Measurements from ENCODE around the gene GPR132. TPM values are rescaled to one million over a fixed set of nuclear protein-coding genes. Genes with fewer than 3 reads are reported as not detected.

The GPR132 gene
- total RNA-seq, 1 experiment from 2014 or later: not detected

- DNase-seq: peak; percentile 75 to 78
- H3K9me3 ChIP-seq: no peaks in the 10 kb centered on the region
- TF ChIP-seq CTCF (IDR thresholded peaks at IDR 0.05; ENCODE audit: insufficient read depth in 1 of 2, low read depth in 1 of 2, low read length in 1 of 2, severe bottlenecking in 1 of 2, unreplicated experiment in 1 of 2): peak in 1 of 2 experiments; percentile 45
- H3K36me3 ChIP-seq (ENCODE audit: control insufficient read depth, insufficient read depth, low read length): no peaks in the 10 kb centered on the region
- ChIA-PET POLR2A (interaction anchor here (1.0 to 1.2 kb wide), 4 partner anchors 22 to 44 kb away, joined by 3 to 15 read pairs (median 4); partner anchors contain the start of genes AHNAK2 and CLBA1), CTCF (interaction anchor here (0.6 kb wide), 2 partner anchors 27 to 1107 kb away, joined by 3 to 14 read pairs; no protein-coding TSS in a partner anchor)
- no peaks in the 10 kb centered on the region for H3K27me3 Mint-ChIP-seq (ENCODE audit: insufficient read depth, unreplicated experiment)
- no peaks in the 10 kb centered on the region for H3K27me3 ChIP-seq (replicated peaks; ENCODE audit: control insufficient read depth, insufficient read depth, low read length)
- peak overlapping the region; percentile 86 for H3K4me3 Mint-ChIP-seq (ENCODE audit: unreplicated experiment)
- H3K27ac Mint-ChIP-seq (ENCODE audit: unreplicated experiment): peak overlapping the region; percentile 87
- H3K4me1 ChIP-seq: peaks cover 15% of the 10 kb centered on the region
- BruUV-seq (replicated peaks): TSS peak; percentile 85
- H3K4me3 ChIP-seq (ENCODE audit: low read depth, low read length): peak overlapping the region; percentile 71
- intact Hi-C loops (cut with micrococcal nuclease; ENCODE audit: unreplicated experiment): loop anchor here (1.0 kb wide), 3 partner anchors 24 to 66 kb away; partner anchors contain the start of gene CLBA1
- H3K9me3 Mint-ChIP-seq (ENCODE audit: unreplicated experiment): no peaks in the 10 kb centered on the region
- peaks cover 29% of the 10 kb centered on the region for H3K36me3 Mint-ChIP-seq (ENCODE audit: insufficient read depth, unreplicated experiment)
- H3K4me1 Mint-ChIP-seq (ENCODE audit: low read depth, unreplicated experiment): peaks cover 3% of the 10 kb centered on the region
Measured at GRCh38 chr14:105021656-105022275, 43.5 kb downstream of the GPR132 start.

GRCh38 chr14:105020815-105021655 is 44.2 kb downstream of the GPR132 start, which contains the start of gene CDCA4:
TSS of gene CDCA4 (minus strand) at chr14:105021083. CDS start at chr14:105011929, 9,154 bp downstream.
- Histone ChIP-seq H3K27me3 (replicated peaks; ENCODE audit: control insufficient read depth, insufficient read depth, low read length) (no peaks in the 10 kb centered on the region), H3K36me3 (ENCODE audit: control insufficient read depth, insufficient read depth, low read length) (no peaks in the 10 kb centered on the region), H3K9me3 (no peaks in the 10 kb centered on the region), H3K4me3 (ENCODE audit: low read depth, low read length) (peak within 1 kb of the TSS; percentile 71), H3K4me1 (peaks cover 15% of the 10 kb centered on the region)
- intact Hi-C loops (cut with micrococcal nuclease; ENCODE audit: unreplicated experiment): loop anchor here (1.0 kb wide), 3 partner anchors 24 to 66 kb away; partner anchors contain the start of gene CLBA1
- H3K27me3 Mint-ChIP-seq (ENCODE audit: insufficient read depth, unreplicated experiment): no peaks in the 10 kb centered on the region
- ChIA-PET CTCF (interaction anchor here (0.6 to 1.0 kb wide), 6 partner anchors 13 to 127 kb away, joined by 3 to 9 read pairs (median 4); no protein-coding TSS in a partner anchor), POLR2A (interaction anchor here (0.6 to 1.2 kb wide), 11 partner anchors 10 to 268 kb away, joined by 3 to 15 read pairs (median 4); partner anchors contain the start of genes AHNAK2, CEP170B, CLBA1 and SIVA1)
- peak within 1 kb of the TSS; percentile 86 for H3K4me3 Mint-ChIP-seq (ENCODE audit: unreplicated experiment)
- no peak for TF ChIP-seq CTCF (IDR thresholded peaks at IDR 0.05; ENCODE audit: insufficient read depth in 1 of 2, low read depth in 1 of 2, low read length in 1 of 2, severe bottlenecking in 1 of 2, unreplicated experiment in 1 of 2)
- peak within 1 kb of the TSS; percentile 87 for H3K27ac Mint-ChIP-seq (ENCODE audit: unreplicated experiment)
- no peaks in the 10 kb centered on the region for H3K9me3 Mint-ChIP-seq (ENCODE audit: unreplicated experiment)
- H3K4me1 Mint-ChIP-seq (ENCODE audit: low read depth, unreplicated experiment): peaks cover 11% of the 10 kb centered on the region
- H3K36me3 Mint-ChIP-seq (ENCODE audit: insufficient read depth, unreplicated experiment): peaks cover 36% of the 10 kb centered on the region
- DNase-seq: peak; percentile 93 to 97
- no TSS peak for BruUV-seq (replicated peaks)
